Measurements from ENCODE around the gene LMNTD1.

LMNTD1 gene

GRCh38 chr12:25533150-25533549 lies 19.9 kb downstream of the LMNTD1 start:
- no peaks in the 10 kb centered on the region for H3K9me3 ChIP-seq (ENCODE audit: control insufficient read depth, insufficient read depth, low read length)
- H3K4me3 ChIP-seq (ENCODE audit: low read length), result no peak overlapping the region
- H3K79me2 ChIP-seq (ENCODE audit: control insufficient read depth, low read length), result no peaks in the 10 kb centered on the region
- no peaks in the 10 kb centered on the region for H3K9me2 ChIP-seq (replicated peaks; ENCODE audit: control insufficient read depth, low read length)
- no peaks in the 10 kb centered on the region for H3K36me3 ChIP-seq (ENCODE audit: control insufficient read depth, low read length)
- no peak overlapping the region for H3K4me2 ChIP-seq (ENCODE audit: low read length)
- TF ChIP-seq CTCF (IDR thresholded peaks at IDR 0.05; ENCODE audit: low read depth, low read length, poor library complexity, severe bottlenecking) (no peak), EZH2phosphoT487 (IDR thresholded peaks at IDR 0.05; ENCODE audit: borderline replicate concordance, low read length) (no peak)
- H3K27ac ChIP-seq (ENCODE audit: low read depth, low read length), result no peak overlapping the region
- no peaks in the 10 kb centered on the region for H3K4me1 ChIP-seq (ENCODE audit: control insufficient read depth, low read length)
- H3K27me3 ChIP-seq (ENCODE audit: control insufficient read depth, low read length), result no peaks in the 10 kb centered on the region
- H3F3A ChIP-seq (ENCODE audit: control insufficient read depth, insufficient read depth), result no peaks in the 10 kb centered on the region
- H4K20me1 ChIP-seq (ENCODE audit: control insufficient read depth, insufficient read depth, low read depth, low read length), result no peaks in the 10 kb centered on the region

GRCh38 chr12:25531502-25532052 lies 21.5 kb downstream of the LMNTD1 start:
- Histone ChIP-seq H3K27ac (ENCODE audit: low read depth, low read length) (no peak overlapping the region), H3K79me2 (ENCODE audit: control insufficient read depth, low read length) (no peaks in the 10 kb centered on the region)
- TF ChIP-seq EZH2phosphoT487 (IDR thresholded peaks at IDR 0.05; ENCODE audit: borderline replicate concordance, low read length) (no peak), CTCF (IDR thresholded peaks at IDR 0.05; ENCODE audit: low read depth, low read length, poor library complexity, severe bottlenecking) (no peak)

GRCh38 chr12:25529738-25530137 lies 23.3 kb downstream of the LMNTD1 start:
- no peaks in the 10 kb centered on the region for H4K20me1 ChIP-seq (ENCODE audit: control insufficient read depth, insufficient read depth, low read depth, low read length)
- H3K79me2 ChIP-seq (ENCODE audit: control insufficient read depth, low read length), result no peaks in the 10 kb centered on the region
- H3K4me1 ChIP-seq (ENCODE audit: control insufficient read depth, low read length), result no peaks in the 10 kb centered on the region
- H3K27me3 ChIP-seq (ENCODE audit: control insufficient read depth, low read length), result no peaks in the 10 kb centered on the region
- H3K4me2 ChIP-seq (ENCODE audit: low read length), result no peak overlapping the region
- no peaks in the 10 kb centered on the region for H3K9me2 ChIP-seq (replicated peaks; ENCODE audit: control insufficient read depth, low read length)
- no peak overlapping the region for H3K27ac ChIP-seq (ENCODE audit: low read depth, low read length)
- no peak overlapping the region for H3K4me3 ChIP-seq (ENCODE audit: low read length)
- TF ChIP-seq EZH2phosphoT487 (IDR thresholded peaks at IDR 0.05; ENCODE audit: borderline replicate concordance, low read length), result no peak
- no peak for TF ChIP-seq CTCF (IDR thresholded peaks at IDR 0.05; ENCODE audit: low read depth, low read length, poor library complexity, severe bottlenecking)
- no peaks in the 10 kb centered on the region for H3F3A ChIP-seq (ENCODE audit: control insufficient read depth, insufficient read depth)
- no peaks in the 10 kb centered on the region for H3K9me3 ChIP-seq (ENCODE audit: control insufficient read depth, insufficient read depth, low read length)
- H3K36me3 ChIP-seq (ENCODE audit: control insufficient read depth, low read length), result no peaks in the 10 kb centered on the region

More at GRCh38 chr12:25531502-25532052, 21.5 kb downstream of the LMNTD1 start:
- Histone ChIP-seq H3K4me3 (ENCODE audit: low read length) (no peak overlapping the region), H3K9me3 (ENCODE audit: control insufficient read depth, insufficient read depth, low read length) (no peaks in the 10 kb centered on the region), H3K4me2 (ENCODE audit: low read length) (no peak overlapping the region), H3K9me2 (replicated peaks; ENCODE audit: control insufficient read depth, low read length) (no peaks in the 10 kb centered on the region), H3F3A (ENCODE audit: control insufficient read depth, insufficient read depth) (no peaks in the 10 kb centered on the region), H4K20me1 (ENCODE audit: control insufficient read depth, insufficient read depth, low read depth, low read length) (no peaks in the 10 kb centered on the region), H3K4me1 (ENCODE audit: control insufficient read depth, low read length) (no peaks in the 10 kb centered on the region), H3K27me3 (ENCODE audit: control insufficient read depth, low read length) (no peaks in the 10 kb centered on the region), H3K36me3 (ENCODE audit: control insufficient read depth, low read length) (no peaks in the 10 kb centered on the region)

All from DOHH2 (cell line).